ENCODE measurements around the gene SALL4. TPM values are rescaled to one million over a fixed set of nuclear protein-coding genes. Genes with fewer than 3 reads are reported as not detected.

SALL4 gene
- 0.82 and 1.2 TPM in 2 replicates for polyA plus RNA-seq (2012; rRNA removed)
- 0.39 and 0.72 TPM in 2 replicates for polyA plus RNA-seq (2012; cell fraction: cytosol; rRNA removed)
- 8.7 and 8.9 TPM in 2 replicates for polyA plus RNA-seq (2012; cell fraction: nucleus; rRNA removed)

- peak within 1 kb of the TSS; percentile 60; the same call in 1 of the 2 replicates for H3K9ac ChIP-seq
- H3K4me1 ChIP-seq (ENCODE audit: control insufficient read depth in 1 of 2, insufficient read depth in 2 of 2, low read depth in 1 of 2, low read length in 1 of 2) = peaks cover 8 to 9% of the 10 kb centered on the region in 2 experiments; a peak in 2 of 4 replicates
- ChIA-PET CTCF (interaction anchor here (1.1 to 1.8 kb wide), 6 partner anchors 11 to 280 kb away, joined by 3 to 6 read pairs (median 4); no protein-coding TSS in a partner anchor), POLR2A (no interaction called here)
- peak within 1 kb of the TSS; percentile 62 to 67 for H3K4me3 ChIP-seq (ENCODE audit: low read depth in 2 of 2, low read length in 1 of 2)
- H3K27me3 ChIP-seq (ENCODE audit: insufficient read depth) = no peaks in the 10 kb centered on the region
- H3K36me3 ChIP-seq (replicated peaks in 1 of 2; ENCODE audit: control insufficient read depth in 1 of 2, insufficient read depth in 2 of 2, low read length in 1 of 2) = no peaks in the 10 kb centered on the region
- H3K9me3 ChIP-seq = no peaks in the 10 kb centered on the region
- H3K79me2 ChIP-seq (ENCODE audit: insufficient read depth) = no peaks in the 10 kb centered on the region
- H4K20me1 ChIP-seq (ENCODE audit: insufficient read depth) = no peaks in the 10 kb centered on the region
- H3K4me2 ChIP-seq = peak within 1 kb of the TSS; percentile 95
- H3K9me2 ChIP-seq = no peaks in the 10 kb centered on the region
- DNase-seq = peak; percentile 76
- H3K27ac ChIP-seq (ENCODE audit: low read depth in 2 of 2, low read length in 1 of 2) = no peak within 1 kb of the TSS
- peak; percentile 28; the same call in 1 of the 2 replicates for TF ChIP-seq NFIC (IDR thresholded peaks at IDR 0.05; ENCODE audit: borderline replicate concordance)
- TF ChIP-seq, protein P1, sequence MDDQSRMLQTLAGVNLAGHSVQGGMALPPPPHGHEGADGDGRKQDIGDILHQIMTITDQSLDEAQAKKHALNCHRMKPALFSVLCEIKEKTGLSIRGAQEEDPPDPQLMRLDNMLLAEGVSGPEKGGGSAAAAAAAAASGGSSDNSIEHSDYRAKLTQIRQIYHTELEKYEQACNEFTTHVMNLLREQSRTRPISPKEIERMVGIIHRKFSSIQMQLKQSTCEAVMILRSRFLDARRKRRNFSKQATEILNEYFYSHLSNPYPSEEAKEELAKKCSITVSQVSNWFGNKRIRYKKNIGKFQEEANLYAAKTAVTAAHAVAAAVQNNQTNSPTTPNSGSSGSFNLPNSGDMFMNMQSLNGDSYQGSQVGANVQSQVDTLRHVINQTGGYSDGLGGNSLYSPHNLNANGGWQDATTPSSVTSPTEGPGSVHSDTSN (IDR thresholded peaks at IDR 0.05) = peak; percentile 68
- TF ChIP-seq, protein P2, sequence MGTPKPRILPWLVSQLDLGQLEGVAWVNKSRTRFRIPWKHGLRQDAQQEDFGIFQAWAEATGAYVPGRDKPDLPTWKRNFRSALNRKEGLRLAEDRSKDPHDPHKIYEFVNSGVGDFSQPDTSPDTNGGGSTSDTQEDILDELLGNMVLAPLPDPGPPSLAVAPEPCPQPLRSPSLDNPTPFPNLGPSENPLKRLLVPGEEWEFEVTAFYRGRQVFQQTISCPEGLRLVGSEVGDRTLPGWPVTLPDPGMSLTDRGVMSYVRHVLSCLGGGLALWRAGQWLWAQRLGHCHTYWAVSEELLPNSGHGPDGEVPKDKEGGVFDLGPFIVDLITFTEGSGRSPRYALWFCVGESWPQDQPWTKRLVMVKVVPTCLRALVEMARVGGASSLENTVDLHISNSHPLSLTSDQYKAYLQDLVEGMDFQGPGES (IDR thresholded peaks at IDR 0.05; ENCODE audit: low read depth, low read length) = no peak
- H3F3A ChIP-seq (replicated peaks; ENCODE audit: insufficient read depth) = peaks cover 16% of the 10 kb centered on the region
- 40% methylated on average over 24 of the region's 44 CpGs for WGBS (ENCODE audit: low lambda C conversion rate)
- H2AFZ ChIP-seq (ENCODE audit: low read depth) = peak within 1 kb of the TSS; percentile 90
Observed at GRCh38 chr20:51802170-51802751, at the start of gene SALL4. SALL4 (minus strand) TSS chr20:51802521; CDS start chr20:51802408, 113 bp downstream.

GRCh38 chr20:51848346-51848745 is 46.0 kb upstream of the SALL4 start:
- H3K4me3 ChIP-seq (ENCODE audit: low read depth in 2 of 2, low read length in 1 of 2) = no peak overlapping the region
- POLR2A ChIA-PET = interaction anchor here (0.5 kb wide), 1 partner anchor 10 kb away, joined by 3 read pairs; no protein-coding TSS in a partner anchor
- no peak overlapping the region for H3K4me2 ChIP-seq
- no peak overlapping the region for H3K27ac ChIP-seq (ENCODE audit: low read depth in 2 of 2, low read length in 1 of 2)
- H3K36me3 ChIP-seq (replicated peaks in 1 of 2; ENCODE audit: control insufficient read depth in 1 of 2, insufficient read depth in 2 of 2, low read length in 1 of 2) = no peaks in the 10 kb centered on the region
- no peaks in the 10 kb centered on the region for H3K79me2 ChIP-seq (ENCODE audit: insufficient read depth)
- no peaks in the 10 kb centered on the region for H3K4me1 ChIP-seq (ENCODE audit: control insufficient read depth in 1 of 2, insufficient read depth in 2 of 2, low read depth in 1 of 2, low read length in 1 of 2)
- H3K9ac ChIP-seq = no peak overlapping the region
- WGBS (ENCODE audit: low lambda C conversion rate) = 69% methylated on average over 2 of the region's 2 CpGs
- H3K9me2 ChIP-seq = no peaks in the 10 kb centered on the region
- H4K20me1 ChIP-seq (ENCODE audit: insufficient read depth) = no peaks in the 10 kb centered on the region
- no peak overlapping the region for H2AFZ ChIP-seq (ENCODE audit: low read depth)
- H3F3A ChIP-seq (replicated peaks; ENCODE audit: insufficient read depth) = no peaks in the 10 kb centered on the region
- TF ChIP-seq TEAD4 (IDR thresholded peaks at IDR 0.05; ENCODE audit: borderline replicate concordance, insufficient read depth) = no peak
- TF ChIP-seq ZBTB33 (IDR thresholded peaks at IDR 0.05; ENCODE audit: borderline replicate concordance, low read depth) = no peak
- TF ChIP-seq, protein P3, sequence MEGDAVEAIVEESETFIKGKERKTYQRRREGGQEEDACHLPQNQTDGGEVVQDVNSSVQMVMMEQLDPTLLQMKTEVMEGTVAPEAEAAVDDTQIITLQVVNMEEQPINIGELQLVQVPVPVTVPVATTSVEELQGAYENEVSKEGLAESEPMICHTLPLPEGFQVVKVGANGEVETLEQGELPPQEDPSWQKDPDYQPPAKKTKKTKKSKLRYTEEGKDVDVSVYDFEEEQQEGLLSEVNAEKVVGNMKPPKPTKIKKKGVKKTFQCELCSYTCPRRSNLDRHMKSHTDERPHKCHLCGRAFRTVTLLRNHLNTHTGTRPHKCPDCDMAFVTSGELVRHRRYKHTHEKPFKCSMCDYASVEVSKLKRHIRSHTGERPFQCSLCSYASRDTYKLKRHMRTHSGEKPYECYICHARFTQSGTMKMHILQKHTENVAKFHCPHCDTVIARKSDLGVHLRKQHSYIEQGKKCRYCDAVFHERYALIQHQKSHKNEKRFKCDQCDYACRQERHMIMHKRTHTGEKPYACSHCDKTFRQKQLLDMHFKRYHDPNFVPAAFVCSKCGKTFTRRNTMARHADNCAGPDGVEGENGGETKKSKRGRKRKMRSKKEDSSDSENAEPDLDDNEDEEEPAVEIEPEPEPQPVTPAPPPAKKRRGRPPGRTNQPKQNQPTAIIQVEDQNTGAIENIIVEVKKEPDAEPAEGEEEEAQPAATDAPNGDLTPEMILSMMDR (IDR thresholded peaks at IDR 0.05) = no peak
- DNase-seq = no peak
- CTCF ChIA-PET = no interaction called here
- H3K27me3 ChIP-seq (ENCODE audit: insufficient read depth) = no peaks in the 10 kb centered on the region
- H3K9me3 ChIP-seq = no peaks in the 10 kb centered on the region
